H4 (cell line): ENCODE data around the gene TJP1. TPM values are rescaled to one million over a fixed set of nuclear protein-coding genes. Genes with fewer than 3 reads are reported as not detected.
"Not testable (repeated sequence)": the region's sequence is repeated elsewhere in the genome, so short reads cannot be mapped to it uniquely, and the experiment has no call there.

Experiments used
- DNase-seq: peaks from one replicate; pipeline ENCODE4 v3.0.0-alpha.2; 2015; ENCODE audit warnings: low spot score
- total RNA-seq: library from RNA; depleted of rRNA; stranded (reverse); fragments of >200 nt; shearing (Covaris generic); gene quantifications from 2 replicates; pipeline ENCODE4 v1.2.3, GENCODE V29; 2014

TJP1 gene
- total RNA-seq, 1 experiment from 2014 or later, result 27.3 TPM

GRCh38 chr15:29838352-29839010 is 16.2 kb upstream of the TJP1 start:
- no peak for DNase-seq

- no peak for DNase-seq
These were observed 13.0 kb upstream of the TJP1 start for GRCh38 chr15:29835301-29835700.

GRCh38 chr15:29832709-29833108 is 10.4 kb upstream of the TJP1 start:
- DNase-seq, result no peak

DNA sequence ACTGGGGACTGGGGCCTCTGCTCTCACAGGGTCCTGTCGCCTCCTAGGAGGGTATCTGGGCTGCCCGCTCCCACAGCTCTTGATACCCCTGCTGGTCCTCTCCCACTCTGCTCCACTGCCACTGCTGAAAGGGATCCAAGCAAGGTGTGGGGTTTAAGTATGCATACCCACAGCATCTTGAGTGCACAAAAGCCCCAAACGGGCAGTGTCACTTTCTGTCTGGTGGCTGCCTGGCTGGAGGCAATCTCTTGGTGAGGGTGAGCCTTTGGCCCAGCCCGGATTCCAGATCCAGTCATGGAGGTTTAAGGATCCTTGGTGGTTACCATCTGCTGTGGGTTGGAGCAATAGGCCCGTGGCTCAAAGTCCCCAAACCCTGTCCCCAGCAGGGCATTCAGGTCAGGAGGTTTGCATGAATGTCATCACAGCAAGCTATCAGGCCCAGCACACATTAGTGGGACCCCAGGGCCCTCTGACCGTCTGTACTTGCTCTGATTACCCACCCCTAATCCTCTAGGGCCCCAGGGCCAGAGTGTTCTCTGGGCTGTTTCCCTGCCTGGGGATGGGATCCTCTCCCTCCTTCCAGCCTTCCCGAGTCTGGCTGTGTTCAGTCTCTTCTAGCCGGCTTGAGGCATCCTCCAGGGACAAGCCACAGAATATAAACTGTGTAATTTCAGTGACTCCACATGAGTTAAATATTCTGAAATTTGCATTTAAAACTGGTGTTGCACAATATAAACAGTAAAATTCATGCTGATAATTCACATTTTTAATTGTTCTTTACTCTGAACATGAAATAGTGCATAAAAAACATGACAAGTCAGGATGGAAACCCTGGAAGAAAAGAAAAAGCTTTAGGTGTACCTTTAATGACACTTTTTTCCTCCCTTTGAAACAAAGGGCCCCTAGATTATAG is 4.9 kb upstream of the TJP1 start:
- DNase-seq, result no peak

- DNase-seq, result no peak
These were observed 3.0 kb upstream of the TJP1 start for GRCh38 chr15:29825227-29825626.

- DNase-seq, result peak; percentile 59
These were observed 604 bp upstream of the TJP1 start for GRCh38 chr15:29822684-29823459.

GRCh38 chr15:29821416-29822099 is 710 bp downstream of the TJP1 start:
- DNase-seq, result peak; percentile 75

GRCh38 chr15:29820394-29821154 is 1.7 kb downstream of the TJP1 start:
- DNase-seq, result no peak

- no peak for DNase-seq
These were observed 2.3 kb downstream of the TJP1 start for GRCh38 chr15:29819979-29820378.

DNA sequence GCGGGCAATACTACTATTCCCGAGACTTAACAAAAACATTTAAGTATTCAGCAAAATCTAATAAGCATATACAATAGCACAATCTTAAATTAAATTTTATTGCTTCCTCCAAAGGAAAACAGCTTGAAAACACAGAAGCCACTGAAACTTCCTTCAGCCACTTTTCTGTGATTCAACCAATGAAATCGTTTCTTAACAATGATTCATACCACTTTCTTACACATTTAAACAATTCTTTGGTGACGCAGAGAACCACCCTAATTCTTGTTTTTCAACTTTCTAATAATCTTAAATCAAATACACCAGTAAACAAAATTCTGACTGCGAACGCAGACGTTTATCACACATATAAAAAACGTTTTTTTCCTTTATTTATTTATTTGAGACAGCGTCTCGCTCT is 4.1 kb downstream of the TJP1 start:
- DNase-seq, result peak; percentile 42

DNA sequence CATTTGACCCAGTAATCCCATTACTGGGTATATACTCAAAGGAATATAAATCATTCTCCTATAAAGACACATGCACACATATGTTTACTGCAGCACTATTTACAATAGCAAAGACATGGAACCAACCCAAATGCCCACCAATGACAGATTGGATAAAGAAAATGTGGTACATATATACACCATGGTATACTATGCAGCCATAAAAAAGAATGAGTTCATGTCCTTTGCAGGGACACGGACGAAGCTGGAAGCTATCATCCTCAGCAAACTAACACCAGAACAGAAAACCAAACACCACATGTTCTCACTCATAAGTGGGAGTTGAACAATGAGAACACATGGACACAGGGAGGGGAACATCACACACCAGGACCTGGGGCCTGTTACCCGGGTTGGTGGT is 4.8 kb downstream of the TJP1 start:
- not testable (repeated sequence) for DNase-seq

- DNase-seq, result peak; percentile 75
These were observed 7.1 kb downstream of the TJP1 start for GRCh38 chr15:29815000-29815710.

DNA sequence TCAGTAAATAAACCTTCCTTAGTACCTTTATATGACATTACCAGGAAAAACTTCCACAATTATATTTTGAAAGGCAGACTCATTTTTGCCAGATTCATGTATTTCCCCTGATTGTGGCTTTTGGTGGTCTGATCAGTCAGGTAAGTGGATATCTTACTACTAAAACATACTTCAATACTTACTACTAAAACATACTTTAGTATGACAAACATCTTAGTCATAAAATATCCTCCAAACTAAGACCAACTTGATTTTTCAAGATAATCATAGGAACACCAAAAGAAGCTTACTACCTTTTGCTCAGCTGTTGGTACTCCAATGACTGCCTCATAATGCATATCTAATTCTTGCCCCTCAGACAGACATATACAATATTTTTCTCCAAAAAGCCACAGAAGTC is 9.3 kb downstream of the TJP1 start:
- DNase-seq, result no peak

GRCh38 chr15:29812384-29812694 is 9.9 kb downstream of the TJP1 start:
- no peak for DNase-seq

GRCh38 chr15:29811691-29812383 is 10.4 kb downstream of the TJP1 start:
- DNase-seq, result no peak

DNA sequence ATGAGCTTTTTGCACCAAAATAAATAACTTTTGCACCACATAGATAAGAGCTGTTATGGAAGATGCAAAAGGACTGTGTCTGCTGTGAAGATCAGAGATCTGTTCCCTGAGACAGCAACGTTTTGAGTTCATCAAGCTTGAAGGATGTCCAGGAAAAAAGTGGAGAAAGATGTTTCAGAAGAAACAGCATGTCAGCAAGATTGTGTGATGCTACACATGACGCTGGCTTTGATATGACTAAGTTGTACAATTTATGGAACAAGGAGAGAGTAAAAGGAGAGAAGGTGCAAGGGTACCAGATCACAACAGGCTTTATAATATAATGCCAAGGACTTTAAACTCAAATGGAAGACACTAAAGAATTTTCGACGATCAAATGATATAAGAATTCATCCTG is 16.6 kb downstream of the TJP1 start:
- no peak for DNase-seq

DNA sequence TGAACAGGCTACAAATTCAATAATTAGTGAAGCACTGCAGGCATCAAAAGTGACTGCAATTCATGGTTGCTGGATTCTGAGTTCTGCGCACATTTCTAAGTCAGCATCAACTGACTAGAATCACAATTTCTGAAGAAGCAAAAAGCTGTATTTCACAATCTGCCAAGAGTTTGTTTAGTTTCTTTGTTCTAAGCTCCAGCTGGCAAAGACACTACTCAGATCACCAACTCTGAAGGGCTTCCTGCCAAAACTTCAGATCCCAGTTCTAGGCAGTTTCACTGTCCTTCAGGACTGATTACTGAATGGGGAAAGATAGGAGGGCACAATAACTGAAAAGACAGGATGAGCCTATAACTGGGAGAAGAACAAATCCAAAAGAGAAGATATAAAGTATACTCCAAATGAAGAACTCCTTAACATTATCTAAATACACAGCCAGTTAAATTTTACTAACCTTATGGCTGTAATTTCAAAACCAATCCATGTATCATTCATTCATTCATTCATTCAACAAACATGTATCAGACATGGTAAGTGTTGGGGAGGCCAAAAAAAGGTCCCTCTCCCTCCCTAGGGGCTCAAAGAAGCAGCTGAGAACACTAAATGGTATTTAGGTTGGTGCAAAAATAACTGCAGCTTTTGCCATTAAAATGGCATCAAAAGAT is 17.1 kb downstream of the TJP1 start:
- peak; percentile 69 for DNase-seq

GRCh38 chr15:29802411-29802810 is 19.9 kb downstream of the TJP1 start:
- DNase-seq, result no peak
